ENCODE results near the gene OR1G1. TPM values are rescaled to one million over a fixed set of nuclear protein-coding genes. Genes with fewer than 3 reads are reported as not detected.

The OR1G1 gene
- total RNA-seq, 1 experiment from 2014 or later: not detected

DNA sequence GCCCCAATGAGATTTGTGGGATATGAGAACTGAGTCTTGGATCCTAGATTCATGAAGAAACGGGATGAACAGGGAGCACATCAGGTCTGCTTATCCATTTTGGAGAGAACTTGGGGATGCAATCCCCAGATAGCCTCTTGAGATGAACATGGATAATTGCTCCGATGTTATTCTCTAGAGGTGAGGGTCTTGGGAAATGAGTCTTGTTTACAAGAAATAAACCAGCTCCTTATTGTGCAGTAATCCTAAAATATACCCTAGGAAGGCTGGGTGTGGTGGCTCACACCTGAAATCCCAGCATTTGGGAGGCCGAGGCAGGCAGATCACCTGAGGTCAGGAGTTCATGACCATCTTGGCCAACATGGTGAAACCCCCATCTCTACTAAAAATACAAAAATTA, 23.0 kb downstream of the OR1G1 start, which contains the start of gene OR1D2:
TSS of gene OR1D2 (minus strand) at position 101 of the 400 bp plus-strand sequence. CDS start 11,426 bp downstream, outside the sequence.
- H3K36me3 ChIP-seq (ENCODE audit: control insufficient read depth, insufficient read depth, low read length): no peaks in the 10 kb centered on the region
- ChIA-PET CTCF (no interaction called here), POLR2A (no interaction called here)
- H3K4me3 ChIP-seq (ENCODE audit: low read depth, low read length): no peak within 1 kb of the TSS
- Mint-ChIP-seq H3K27me3 (ENCODE audit: insufficient read depth, unreplicated experiment) (peaks cover 15% of the 10 kb centered on the region), H3K4me3 (ENCODE audit: unreplicated experiment) (no peak within 1 kb of the TSS), H3K4me1 (ENCODE audit: low read depth, unreplicated experiment) (no peaks in the 10 kb centered on the region), H3K36me3 (ENCODE audit: insufficient read depth, unreplicated experiment) (no peaks in the 10 kb centered on the region), H3K9me3 (ENCODE audit: unreplicated experiment) (peaks cover 11% of the 10 kb centered on the region), H3K27ac (ENCODE audit: unreplicated experiment) (no peak within 1 kb of the TSS)
- H3K9me3 ChIP-seq: peaks cover 6% of the 10 kb centered on the region; the same call in 1 of the 2 replicates
- TF ChIP-seq, protein P1, sequence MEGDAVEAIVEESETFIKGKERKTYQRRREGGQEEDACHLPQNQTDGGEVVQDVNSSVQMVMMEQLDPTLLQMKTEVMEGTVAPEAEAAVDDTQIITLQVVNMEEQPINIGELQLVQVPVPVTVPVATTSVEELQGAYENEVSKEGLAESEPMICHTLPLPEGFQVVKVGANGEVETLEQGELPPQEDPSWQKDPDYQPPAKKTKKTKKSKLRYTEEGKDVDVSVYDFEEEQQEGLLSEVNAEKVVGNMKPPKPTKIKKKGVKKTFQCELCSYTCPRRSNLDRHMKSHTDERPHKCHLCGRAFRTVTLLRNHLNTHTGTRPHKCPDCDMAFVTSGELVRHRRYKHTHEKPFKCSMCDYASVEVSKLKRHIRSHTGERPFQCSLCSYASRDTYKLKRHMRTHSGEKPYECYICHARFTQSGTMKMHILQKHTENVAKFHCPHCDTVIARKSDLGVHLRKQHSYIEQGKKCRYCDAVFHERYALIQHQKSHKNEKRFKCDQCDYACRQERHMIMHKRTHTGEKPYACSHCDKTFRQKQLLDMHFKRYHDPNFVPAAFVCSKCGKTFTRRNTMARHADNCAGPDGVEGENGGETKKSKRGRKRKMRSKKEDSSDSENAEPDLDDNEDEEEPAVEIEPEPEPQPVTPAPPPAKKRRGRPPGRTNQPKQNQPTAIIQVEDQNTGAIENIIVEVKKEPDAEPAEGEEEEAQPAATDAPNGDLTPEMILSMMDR (IDR thresholded peaks at IDR 0.05; ENCODE audit: insufficient read depth in 1 of 2, low read depth in 1 of 2, low read length in 1 of 2, severe bottlenecking in 1 of 2, unreplicated experiment in 1 of 2): no peak
- intact Hi-C loops (cut with micrococcal nuclease; ENCODE audit: unreplicated experiment): no loop called here
- no peaks in the 10 kb centered on the region for H3K27me3 ChIP-seq (replicated peaks; ENCODE audit: control insufficient read depth, insufficient read depth, low read length)
- no TSS peak for BruUV-seq (replicated peaks)
- peaks cover 11% of the 10 kb centered on the region for H3K4me1 ChIP-seq
- no peak for DNase-seq

Other genes starting within 250 kb of the OR1G1 start
- not detected in 2 replicates for gene OR1D5, start 63.9 kb downstream of the OR1G1 start, total RNA-seq (2022)
- gene OR1D2, start 23.1 kb downstream of the OR1G1 start, total RNA-seq (2022): not detected in 2 replicates
- not detected in 2 replicates for gene OR1A2, start 70.0 kb upstream of the OR1G1 start, total RNA-seq (2022)
- gene OR1A1, start 80.1 kb upstream of the OR1G1 start, total RNA-seq (2022): not detected in 2 replicates
- not detected in 2 replicates for gene OR3A1, start 170.8 kb upstream of the OR1G1 start, total RNA-seq (2022)